Muscle of leg (tissue), 11 donors: ENCODE results near the gene MRPL10. TPM values are rescaled to one million over a fixed set of nuclear protein-coding genes. Genes with fewer than 3 reads are reported as not detected.
A peak's percentile ranks its signal among the peaks of the same experiment; 100 is the strongest.
"Not testable (repeated sequence)": the region's sequence is repeated elsewhere in the genome, so short reads cannot be mapped to it uniquely, and the experiment has no call there.

Experiments
- DNase-seq: peaks from one replicate; pipeline ENCODE4 v3.0.0; 2013
- H3K27ac ChIP-seq: one replicate; pipeline ENCODE4 v1.5.1; 2013; ENCODE audit warnings: mild to moderate bottlenecking, low read length, control low read depth
- H3K27me3 ChIP-seq: one replicate; pipeline ENCODE4 v1.6.1; 2013; ENCODE audit warnings: low read length; ENCODE audit not compliant: control insufficient read depth, insufficient read depth
- H3K36me3 ChIP-seq: one replicate; pipeline ENCODE4 v1.6.1; 2013; ENCODE audit warnings: low read length; ENCODE audit not compliant: control insufficient read depth, insufficient read depth
- H3K4me1 ChIP-seq: one replicate; pipeline ENCODE4 v1.6.1; 2013; ENCODE audit warnings: low read length; ENCODE audit not compliant: control insufficient read depth, insufficient read depth
- H3K4me3 ChIP-seq: one replicate; pipeline ENCODE4 v1.5.1; 2013; ENCODE audit warnings: low read length, control low read depth
- H3K9me3 ChIP-seq: replicated peaks from 2 replicates; pipeline ENCODE4 v1.6.1; 2013; ENCODE audit warnings: low read depth, low read length; ENCODE audit not compliant: control insufficient read depth
- WGBS: methylation state at CpG from one replicate; pipeline ENCODE4 v1.1.5; 2013; ENCODE audit warnings: missing lambda C conversion rate; ENCODE audit not compliant: insufficient coverage; 5-methylcytosine and 5-hydroxymethylcytosine counted together
- polyA plus RNA-seq, 8 donors: library from polyadenylated mRNA; unstranded; fragments of 120-200 nt; gene quantifications; one replicate each; pipeline versions ENCODE4 v1.2.1 to v1.2.3, GENCODE V29; 2013; ENCODE audit warnings: inconsistent platforms in 1 of 8, low replicate concordance in 1 of 8; ENCODE audit not compliant: insufficient read length in 8 of 8, insufficient read depth in 1 of 8
- total RNA-seq: library from RNA; stranded (reverse); fragments of 120-200 nt; gene quantifications from one replicate; pipeline ENCODE4 v1.2.4, GENCODE V29; 2013

MRPL10 gene
- total and polyA plus RNA-seq, 9 donors: 37.5 to 62.9 (median 54.3) TPM

- no CpG with 5 or more reads among the region's 14 CpGs for WGBS
- Histone ChIP-seq H3K9me3 (no peaks in the 10 kb centered on the region), H3K27ac (no peak overlapping the region), H3K27me3 (peaks cover 47% of the 10 kb centered on the region), H3K4me1 (no peaks in the 10 kb centered on the region), H3K36me3 (no peaks in the 10 kb centered on the region), H3K4me3 (no peak overlapping the region)
- peak; percentile 5 for DNase-seq
These were observed 54.8 kb downstream of the MRPL10 start for GRCh38 chr17:47776330-47777197.

GRCh38 chr17:47774987-47775580 is 56.3 kb downstream of the MRPL10 start:
- H3K27me3 ChIP-seq: peaks cover 35% of the 10 kb centered on the region
- H3K27ac ChIP-seq: no peak overlapping the region
- H3K4me3 ChIP-seq: no peak overlapping the region
- no peaks in the 10 kb centered on the region for H3K36me3 ChIP-seq
- peaks cover 3% of the 10 kb centered on the region for H3K9me3 ChIP-seq
- 71% methylated on average over 1 of the region's 1 CpG for WGBS
- no peaks in the 10 kb centered on the region for H3K4me1 ChIP-seq
- no peak for DNase-seq

- Histone ChIP-seq H3K27me3 (peaks cover 31% of the 10 kb centered on the region), H3K4me3 (no peak overlapping the region), H3K27ac (no peak overlapping the region), H3K4me1 (no peaks in the 10 kb centered on the region), H3K9me3 (peaks cover 3% of the 10 kb centered on the region), H3K36me3 (no peaks in the 10 kb centered on the region)
- no peak for DNase-seq
- 71% methylated on average over 2 of the region's 4 CpGs for WGBS
These were observed 57.0 kb downstream of the MRPL10 start for GRCh38 chr17:47774331-47774730.

GRCh38 chr17:47773649-47774048 is 57.7 kb downstream of the MRPL10 start:
- not testable (repeated sequence) for H3K9me3 ChIP-seq, H3K36me3 ChIP-seq, H3K4me3 ChIP-seq, H3K4me1 ChIP-seq, DNase-seq, H3K27ac ChIP-seq
- H3K27me3 ChIP-seq: peaks cover 28% of the 10 kb centered on the region
- no CpG with 5 or more reads among the region's 9 CpGs for WGBS

Other genes starting within 250 kb of the MRPL10 start
- 124 TPM for gene KPNB1, start 181.6 kb downstream of the MRPL10 start, total RNA-seq
- 100 to 1,000 TPM; 132 to 184 (median 159) TPM for gene KPNB1, start 181.6 kb downstream of the MRPL10 start, polyA plus RNA-seq
- gene TBKBP1, start 137.4 kb downstream of the MRPL10 start, total RNA-seq: 14.4 TPM
- gene TBKBP1, start 137.4 kb downstream of the MRPL10 start, polyA plus RNA-seq: 10 to 100 TPM; 27.4 to 37.8 (median 33.1) TPM
- gene TBX21, start 98.3 kb downstream of the MRPL10 start, total RNA-seq: 0.09 TPM
- under 1 TPM; 0.12 to 0.34 (median 0.18) TPM for gene TBX21, start 98.3 kb downstream of the MRPL10 start, polyA plus RNA-seq
- gene OSBPL7, start 9.7 kb downstream of the MRPL10 start, total RNA-seq: 9.7 TPM
- gene OSBPL7, start 9.7 kb downstream of the MRPL10 start, polyA plus RNA-seq: 10 to 100 TPM in 5 of 8 donors, 1 to 10 TPM in 3; 7.1 to 18.7 (median 11.9) TPM
- 0.04 TPM for gene LRRC46, start 129 bp upstream of the MRPL10 start, total RNA-seq
- gene LRRC46, start 129 bp upstream of the MRPL10 start, polyA plus RNA-seq: 1 to 10 TPM in 5 of 8 donors, under 1 TPM in 3; 0.57 to 1.6 (median 1.1) TPM
- 33.8 TPM for gene SCRN2, start 9.7 kb upstream of the MRPL10 start, total RNA-seq
- gene SCRN2, start 9.7 kb upstream of the MRPL10 start, polyA plus RNA-seq: 10 to 100 TPM; 20.3 to 33.7 (median 24.5) TPM
- gene SP6, start 19.6 kb upstream of the MRPL10 start, total RNA-seq: 0.18 TPM
- gene SP6, start 19.6 kb upstream of the MRPL10 start, polyA plus RNA-seq: 1 to 10 TPM in 6 of 8 donors, under 1 TPM in 2; 0.69 to 3.2 (median 1.2) TPM
- 2.0 TPM for gene SP2, start 64.7 kb upstream of the MRPL10 start, total RNA-seq
- gene SP2, start 64.7 kb upstream of the MRPL10 start, polyA plus RNA-seq: 10 to 100 TPM; 13.3 to 19.5 (median 17.0) TPM
- gene PNPO, start 110.0 kb upstream of the MRPL10 start, total RNA-seq: 11.8 TPM
- gene PNPO, start 110.0 kb upstream of the MRPL10 start, polyA plus RNA-seq: 10 to 100 TPM in 1 of 8 donors, 1 to 10 TPM in 7; 5.9 to 10.2 (median 8.8) TPM
- not detected for gene PRR15L, start 126.3 kb upstream of the MRPL10 start, total RNA-seq
- gene PRR15L, start 126.3 kb upstream of the MRPL10 start, polyA plus RNA-seq: 10 to 100 TPM in 1 of 8 donors, 1 to 10 TPM in 1, under 1 TPM in 4, not detected in 2; 0.11 to 10.7 (median 0.21) TPM
- 90.3 TPM for gene CDK5RAP3, start 139.6 kb upstream of the MRPL10 start, total RNA-seq
- 10 to 100 TPM; 72.6 to 99.0 (median 83.5) TPM for gene CDK5RAP3, start 139.6 kb upstream of the MRPL10 start, polyA plus RNA-seq
- 99.2 TPM for gene COPZ2, start 206.3 kb upstream of the MRPL10 start, total RNA-seq
- 10 to 100 TPM; 30.1 to 68.0 (median 46.7) TPM for gene COPZ2, start 206.3 kb upstream of the MRPL10 start, polyA plus RNA-seq
- 68.7 TPM for gene NFE2L1, start 216.8 kb upstream of the MRPL10 start, total RNA-seq
- gene NFE2L1, start 216.8 kb upstream of the MRPL10 start, polyA plus RNA-seq: 100 to 1,000 TPM; 199 to 326 (median 258) TPM